ENCODE measurements around the gene TRIM17. TPM values are rescaled to one million over a fixed set of nuclear protein-coding genes. Genes with fewer than 3 reads are reported as not detected.

The TRIM17 gene
- total and polyA plus RNA-seq, 9 donors: 0.72 to 10.0 (median 3.0) TPM

DNA sequence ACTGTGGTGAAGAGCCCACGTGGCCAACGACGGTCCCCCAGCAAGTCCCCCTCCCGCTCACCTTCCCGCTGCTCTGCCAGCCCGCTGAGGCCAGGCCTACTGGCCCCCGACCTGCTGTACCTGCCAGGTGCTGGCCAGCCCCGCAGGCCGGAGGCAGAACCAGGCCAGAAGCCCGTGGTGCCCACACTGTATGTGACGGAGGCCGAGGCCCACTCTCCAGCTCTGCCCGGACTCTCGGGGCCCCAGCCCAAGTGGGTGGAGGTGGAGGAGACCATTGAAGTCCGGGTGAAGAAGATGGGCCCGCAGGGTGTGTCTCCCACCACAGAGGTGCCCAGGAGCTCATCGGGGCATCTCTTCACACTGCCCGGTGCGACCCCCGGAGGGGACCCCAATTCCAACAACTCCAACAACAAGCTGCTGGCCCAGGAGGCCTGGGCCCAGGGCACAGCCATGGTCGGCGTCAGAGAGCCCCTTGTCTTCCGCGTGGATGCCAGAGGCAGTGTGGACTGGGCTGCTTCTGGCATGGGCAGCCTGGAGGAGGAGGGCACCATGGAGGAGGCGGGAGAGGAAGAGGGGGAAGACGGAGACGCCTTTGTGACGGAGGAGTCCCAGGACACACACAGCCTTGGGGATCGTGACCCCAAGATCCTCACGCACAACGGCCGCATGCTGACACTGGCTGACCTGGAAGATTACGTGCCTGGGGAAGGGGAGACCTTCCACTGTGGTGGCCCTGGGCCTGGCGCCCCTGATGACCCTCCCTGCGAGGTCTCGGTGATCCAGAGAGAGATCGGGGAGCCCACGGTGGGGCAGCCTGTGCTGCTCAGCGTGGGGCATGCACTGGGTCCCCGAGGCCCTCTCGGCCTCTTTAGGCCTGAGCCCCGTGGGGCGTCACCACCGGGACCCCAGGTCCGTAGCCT lies 56.8 kb downstream of the TRIM17 start:
- H3K4me1 ChIP-seq (ENCODE audit: insufficient read depth): no peaks in the 10 kb centered on the region
- H3K27me3 ChIP-seq: no peaks in the 10 kb centered on the region
- H3K36me3 ChIP-seq: no peaks in the 10 kb centered on the region
- H3K27ac ChIP-seq: peak overlapping the region in 1 of 2 donors; percentile 63
- H3K9me3 ChIP-seq: no peaks in the 10 kb centered on the region
- H3K4me3 ChIP-seq: no peak overlapping the region
- intact Hi-C loops (cut with DNase I): no loop called here
- no peak for DNase-seq
- TF ChIP-seq, protein P1, sequence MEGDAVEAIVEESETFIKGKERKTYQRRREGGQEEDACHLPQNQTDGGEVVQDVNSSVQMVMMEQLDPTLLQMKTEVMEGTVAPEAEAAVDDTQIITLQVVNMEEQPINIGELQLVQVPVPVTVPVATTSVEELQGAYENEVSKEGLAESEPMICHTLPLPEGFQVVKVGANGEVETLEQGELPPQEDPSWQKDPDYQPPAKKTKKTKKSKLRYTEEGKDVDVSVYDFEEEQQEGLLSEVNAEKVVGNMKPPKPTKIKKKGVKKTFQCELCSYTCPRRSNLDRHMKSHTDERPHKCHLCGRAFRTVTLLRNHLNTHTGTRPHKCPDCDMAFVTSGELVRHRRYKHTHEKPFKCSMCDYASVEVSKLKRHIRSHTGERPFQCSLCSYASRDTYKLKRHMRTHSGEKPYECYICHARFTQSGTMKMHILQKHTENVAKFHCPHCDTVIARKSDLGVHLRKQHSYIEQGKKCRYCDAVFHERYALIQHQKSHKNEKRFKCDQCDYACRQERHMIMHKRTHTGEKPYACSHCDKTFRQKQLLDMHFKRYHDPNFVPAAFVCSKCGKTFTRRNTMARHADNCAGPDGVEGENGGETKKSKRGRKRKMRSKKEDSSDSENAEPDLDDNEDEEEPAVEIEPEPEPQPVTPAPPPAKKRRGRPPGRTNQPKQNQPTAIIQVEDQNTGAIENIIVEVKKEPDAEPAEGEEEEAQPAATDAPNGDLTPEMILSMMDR (IDR thresholded peaks at IDR 0.05): no peak
- TF ChIP-seq POLR2A (IDR thresholded peaks at IDR 0.05) (no peak), EP300 (IDR thresholded peaks at IDR 0.05) (no peak)
- WGBS, 3 donors: 91% methylated on average over 42 to 45 of the region's 45 CpGs

DNA sequence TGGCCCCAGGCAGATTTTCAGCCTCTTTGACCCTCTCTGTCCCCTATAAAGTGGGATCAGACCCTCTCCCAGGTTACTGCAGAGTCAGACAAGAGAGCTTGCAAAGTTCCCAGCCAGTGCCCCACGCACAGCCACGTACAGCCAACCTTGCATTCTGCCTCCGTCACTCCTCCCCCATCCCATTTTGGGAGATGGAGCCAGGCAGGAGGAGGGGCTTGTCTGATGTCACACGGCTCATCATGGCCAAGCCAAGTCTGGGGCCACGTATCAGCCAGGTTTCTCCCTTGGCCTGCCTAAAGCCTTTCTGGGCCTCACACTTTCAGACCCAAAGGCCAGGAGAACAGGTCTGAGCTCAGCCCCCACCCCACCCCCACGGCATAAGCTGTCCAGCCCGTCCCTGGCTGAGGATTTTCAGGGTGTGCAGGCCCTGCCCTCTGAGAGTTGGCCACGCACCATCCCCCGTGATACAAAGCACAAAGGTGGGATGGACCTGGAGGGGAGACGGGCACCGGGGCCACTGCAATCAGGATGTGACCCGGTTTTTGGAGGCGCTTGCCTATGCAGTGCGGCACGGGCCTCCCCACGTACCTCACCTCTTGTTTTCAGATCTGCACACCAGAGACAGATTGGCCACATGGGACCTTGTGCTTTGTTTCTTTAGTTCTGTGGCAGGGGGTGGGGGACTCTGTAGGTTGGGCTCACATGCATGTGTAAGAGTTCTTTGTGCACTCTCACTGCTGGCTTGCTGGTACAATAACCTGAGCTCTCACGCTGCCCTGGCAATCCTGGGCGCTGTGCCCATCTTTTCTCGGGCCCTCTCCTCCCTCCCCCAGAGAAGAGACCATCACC lies 57.7 kb downstream of the TRIM17 start:
- DNase-seq: no peak
- 84 to 95% (median 87%) methylated on average over 19 of the region's 19 CpGs for WGBS, 3 donors
- Histone ChIP-seq H3K4me1 (ENCODE audit: insufficient read depth) (no peaks in the 10 kb centered on the region), H3K36me3 (no peaks in the 10 kb centered on the region), H3K27ac (no peak overlapping the region), H3K9me3 (no peaks in the 10 kb centered on the region), H3K27me3 (no peaks in the 10 kb centered on the region), H3K4me3 (no peak overlapping the region)
- intact Hi-C loops (cut with DNase I): no loop called here
- no peak for TF ChIP-seq POLR2A (IDR thresholded peaks at IDR 0.05)
- TF ChIP-seq, protein P1 (IDR thresholded peaks at IDR 0.05): no peak
- TF ChIP-seq EP300 (IDR thresholded peaks at IDR 0.05): no peak

DNA sequence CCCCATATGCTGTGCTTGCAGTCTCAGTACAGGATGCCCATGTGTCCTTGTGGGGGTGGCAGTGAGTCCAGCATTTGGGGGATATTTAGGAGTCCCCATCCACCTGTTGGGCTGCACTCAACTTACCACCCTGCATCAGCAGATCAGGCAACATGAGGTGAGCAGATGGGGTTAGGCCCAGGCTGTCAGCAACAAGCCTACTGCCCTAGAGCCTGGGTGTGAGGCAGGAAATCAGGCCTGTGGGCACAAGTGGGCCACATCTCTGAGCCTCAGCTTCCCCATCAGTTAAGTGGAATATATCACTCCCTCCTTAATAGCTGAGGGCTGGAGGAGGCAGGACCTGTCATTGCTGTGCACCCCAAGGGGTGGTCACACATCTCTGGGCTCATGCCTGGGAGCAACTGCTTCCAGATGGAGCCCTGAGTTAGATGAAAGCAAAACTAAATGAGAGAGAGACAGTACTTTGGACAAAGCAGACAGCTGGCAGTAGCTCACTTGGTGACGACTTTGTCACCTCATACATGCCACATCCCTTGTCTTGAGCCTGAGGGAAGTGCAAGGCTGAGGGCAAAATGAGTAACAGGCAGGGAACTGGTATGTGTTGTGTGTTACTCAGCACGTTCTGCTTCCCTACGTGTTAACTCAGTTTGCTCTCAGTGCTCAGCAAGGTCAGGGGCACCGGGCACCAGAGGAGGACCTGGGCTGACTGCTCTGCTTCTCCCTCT lies 58.5 kb downstream of the TRIM17 start:
- Histone ChIP-seq H3K4me3 (no peak overlapping the region), H3K27ac (no peak overlapping the region), H3K36me3 (no peaks in the 10 kb centered on the region), H3K27me3 (no peaks in the 10 kb centered on the region), H3K4me1 (ENCODE audit: insufficient read depth) (no peaks in the 10 kb centered on the region), H3K9me3 (no peaks in the 10 kb centered on the region)
- WGBS, 3 donors: 45 to 70% (median 67%) methylated on average over 4 of the region's 4 CpGs
- intact Hi-C loops (cut with DNase I): no loop called here
- DNase-seq: no peak
- TF ChIP-seq EP300 (IDR thresholded peaks at IDR 0.05) (no peak), POLR2A (IDR thresholded peaks at IDR 0.05) (no peak)
- TF ChIP-seq, protein P1 (IDR thresholded peaks at IDR 0.05): no peak

Small RNA genes within 50 kb of the gene (microRNA-seq; reads per million reads assigned to microRNA genes)
- gene MIR4666A (0 reads per million in 3 donors), gene MIR6742 (0 reads per million in 3 donors)

Small RNA genes within 50 kb of the gene (small RNA-seq; reads per million reads assigned to genes)
- gene MIR4666A: not detected

Other genes with a start within 250 kb of the TRIM17 start
- gene OBSCN, start 208.8 kb downstream of the TRIM17 start, total RNA-seq: 10 to 100 TPM; 21.7 to 37.1 (median 29.9) TPM
- gene OBSCN, start 208.8 kb downstream of the TRIM17 start, polyA plus RNA-seq: 10 to 100 TPM in 1 of 2 donors, 1 to 10 TPM in 1; 3.5 to 11.9 TPM
- 10 to 100 TPM; 15.2 to 24.1 (median 20.0) TPM for gene TRIM11, start 10.0 kb downstream of the TRIM17 start, total RNA-seq
- 10 to 100 TPM in 1 of 2 donors, 1 to 10 TPM in 1; 2.4 to 10.3 TPM for gene TRIM11, start 10.0 kb downstream of the TRIM17 start, polyA plus RNA-seq
- gene RNF187, start 70.5 kb upstream of the TRIM17 start, total RNA-seq: 100 to 1,000 TPM in 5 of 7 donors, 10 to 100 TPM in 2; 37.9 to 165 (median 123) TPM
- 10 to 100 TPM; 32.2 to 43.0 TPM for gene RNF187, start 70.5 kb upstream of the TRIM17 start, polyA plus RNA-seq